ENCODE measurements around the gene IL18. TPM values are rescaled to one million over a fixed set of nuclear protein-coding genes. Genes with fewer than 3 reads are reported as not detected.

Gene IL18
- total and polyA plus RNA-seq, 2 of the 8 experiments (the other 6 are each of a cell fraction or from before 2014, with no cell fraction given), result 0.29 to 0.84 TPM

DNA sequence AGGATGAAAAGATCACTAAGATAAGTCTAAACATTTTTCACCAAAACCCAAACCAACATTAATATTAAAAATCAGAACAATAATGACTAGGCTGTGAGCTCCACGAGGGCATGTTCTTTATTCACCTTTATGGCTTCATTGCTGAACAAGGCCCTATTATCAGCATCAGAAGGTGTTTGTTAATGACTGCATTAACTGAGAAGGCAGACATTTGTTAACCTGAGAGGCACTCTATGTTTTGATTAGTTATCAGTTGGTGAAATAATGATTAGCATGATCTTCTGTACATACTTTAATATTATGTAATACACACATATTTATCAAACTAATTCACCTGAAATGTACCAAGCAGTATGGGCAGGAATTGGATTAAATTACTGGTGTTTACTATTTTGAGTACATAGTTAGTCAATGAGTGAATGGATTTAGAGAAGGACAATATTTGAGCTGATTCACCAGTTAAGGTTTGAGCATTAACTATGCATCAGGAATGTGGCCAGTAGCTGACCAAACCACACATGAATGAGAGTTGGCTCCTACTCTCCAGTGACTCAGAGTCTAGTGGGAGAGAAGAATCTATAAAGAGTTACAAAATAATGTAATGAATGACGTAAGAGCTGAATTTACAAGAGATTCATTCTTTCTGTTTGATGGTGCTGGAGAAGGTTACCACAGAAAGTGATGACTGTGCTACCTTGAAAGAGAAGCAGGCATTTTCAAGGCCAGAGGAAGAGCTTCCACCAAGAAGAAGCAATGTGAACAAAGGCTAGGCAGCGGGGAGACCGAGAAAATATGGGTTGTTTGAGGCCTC is 6.7 kb downstream of the IL18 start:
- ChIA-PET CTCF (ENCODE audit: partially characterized antibody) (interaction anchor here (0.9 to 2.5 kb wide), 4 partner anchors 9 to 104 kb away, joined by 3 to 16 read pairs (median 4); partner anchors contain the start of gene BCO2), POLR2A (ENCODE audit: partially characterized antibody) (no interaction called here)
- Histone ChIP-seq H2BK20ac (ENCODE audit: low read length) (no peak overlapping the region), H3K79me1 (ENCODE audit: low read depth, low read length) (no peaks in the 10 kb centered on the region), H2BK120ac (replicated peaks; ENCODE audit: low read depth, low read length) (no peak overlapping the region), H3K23ac (ENCODE audit: insufficient read length) (no peak overlapping the region), H3K9me3 (ENCODE audit: insufficient read depth in 2 of 2, low read depth in 1 of 2, low read length in 1 of 2) (no peaks in the 10 kb centered on the region), H3K4me2 (ENCODE audit: insufficient read depth in 1 of 2, low read depth in 2 of 2, low read length in 2 of 2) (no peak overlapping the region), H3K56ac (replicated peaks; ENCODE audit: insufficient read length, low read depth, low read length) (no peak overlapping the region), H3K23me2 (ENCODE audit: low read depth, low read length) (no peaks in the 10 kb centered on the region; the same call in 1 of the 2 replicates), H3K18ac (ENCODE audit: extremely low read depth, low read length) (no peak overlapping the region), H2BK5ac (ENCODE audit: low read depth, low read length) (no peak overlapping the region), H3K36me3 (ENCODE audit: control insufficient read depth in 2 of 4, insufficient read depth in 4 of 4, low read length in 3 of 4) (no peaks in the 10 kb centered on the region), H2AK5ac (ENCODE audit: low read depth, low read length) (no peak overlapping the region), H4K91ac (replicated peaks; ENCODE audit: insufficient read length, low read length) (no peak overlapping the region), H3K4ac (replicated peaks; ENCODE audit: insufficient read length, low read depth, low read length) (no peak overlapping the region), H4K5ac (ENCODE audit: insufficient read length, low read depth, low read length) (no peak overlapping the region), H2AFZ (ENCODE audit: low read length) (no peak overlapping the region), H4K20me1 (replicated peaks in 1 of 2; ENCODE audit: control insufficient read depth in 1 of 2, insufficient read depth in 2 of 2, low read length in 2 of 2) (no peaks in the 10 kb centered on the region), H3K4me3 (ENCODE audit: extremely low read depth in 1 of 4, insufficient read depth in 2 of 4, low read depth in 3 of 4, low read length in 4 of 4) (no peak overlapping the region), H3K4me1 (replicated peaks in 1 of 4; ENCODE audit: control insufficient read depth in 3 of 4, insufficient read depth in 4 of 4, low read length in 3 of 4) (no peaks in the 10 kb centered on the region), H3K27me3 (replicated peaks in 1 of 4; ENCODE audit: control insufficient read depth in 3 of 4, extremely low read depth in 1 of 4, insufficient read depth in 3 of 4, low read length in 3 of 4) (no peaks in the 10 kb centered on the region), H4K8ac (ENCODE audit: extremely low read depth, insufficient read depth, low read length) (no peak overlapping the region), H3K79me2 (ENCODE audit: control insufficient read depth in 1 of 2, insufficient read depth in 2 of 2, low read length in 2 of 2) (no peaks in the 10 kb centered on the region), H3K14ac (ENCODE audit: insufficient read length) (no peak overlapping the region), H3K9ac (replicated peaks in 1 of 4; ENCODE audit: extremely low read depth in 1 of 4, low read depth in 3 of 4, low read length in 3 of 4) (no peak overlapping the region), H2BK12ac (ENCODE audit: low read depth, low read length) (no peak overlapping the region), H2BK15ac (ENCODE audit: low read length) (no peak overlapping the region), H3K27ac (ENCODE audit: low read depth, low read length) (no peak overlapping the region)
- TF ChIP-seq, protein P1, sequence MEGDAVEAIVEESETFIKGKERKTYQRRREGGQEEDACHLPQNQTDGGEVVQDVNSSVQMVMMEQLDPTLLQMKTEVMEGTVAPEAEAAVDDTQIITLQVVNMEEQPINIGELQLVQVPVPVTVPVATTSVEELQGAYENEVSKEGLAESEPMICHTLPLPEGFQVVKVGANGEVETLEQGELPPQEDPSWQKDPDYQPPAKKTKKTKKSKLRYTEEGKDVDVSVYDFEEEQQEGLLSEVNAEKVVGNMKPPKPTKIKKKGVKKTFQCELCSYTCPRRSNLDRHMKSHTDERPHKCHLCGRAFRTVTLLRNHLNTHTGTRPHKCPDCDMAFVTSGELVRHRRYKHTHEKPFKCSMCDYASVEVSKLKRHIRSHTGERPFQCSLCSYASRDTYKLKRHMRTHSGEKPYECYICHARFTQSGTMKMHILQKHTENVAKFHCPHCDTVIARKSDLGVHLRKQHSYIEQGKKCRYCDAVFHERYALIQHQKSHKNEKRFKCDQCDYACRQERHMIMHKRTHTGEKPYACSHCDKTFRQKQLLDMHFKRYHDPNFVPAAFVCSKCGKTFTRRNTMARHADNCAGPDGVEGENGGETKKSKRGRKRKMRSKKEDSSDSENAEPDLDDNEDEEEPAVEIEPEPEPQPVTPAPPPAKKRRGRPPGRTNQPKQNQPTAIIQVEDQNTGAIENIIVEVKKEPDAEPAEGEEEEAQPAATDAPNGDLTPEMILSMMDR (IDR thresholded peaks at IDR 0.05; ENCODE audit: control extremely low read depth in 1 of 3, insufficient read depth in 1 of 3, low read depth in 1 of 3, low read length in 3 of 3), result no peak
- TF ChIP-seq SIX5 (IDR thresholded peaks at IDR 0.05; ENCODE audit: low read depth, low read length), result no peak
- TF ChIP-seq E2F6 (IDR thresholded peaks at IDR 0.05), result no peak
- TF ChIP-seq JUN (IDR thresholded peaks at IDR 0.05; ENCODE audit: low read depth, low read length), result no peak
- no peak for TF ChIP-seq CBX5 (IDR thresholded peaks at IDR 0.05; ENCODE audit: low read depth, low read length)
- no peak for TF ChIP-seq ASH2L (IDR thresholded peaks at IDR 0.05; ENCODE audit: low read length)
- no peak for TF ChIP-seq EP300 (IDR thresholded peaks at IDR 0.05; ENCODE audit: borderline replicate concordance in 1 of 2, low read depth in 2 of 2, low read length in 2 of 2)
- no peak for TF ChIP-seq BACH1 (IDR thresholded peaks at IDR 0.05; ENCODE audit: low read length)
- TF ChIP-seq TBP (IDR thresholded peaks at IDR 0.05; ENCODE audit: low read depth, low read length), result no peak
- no peak for DNase-seq (ENCODE audit: low read depth in 1 of 2, low spot score in 2 of 2)
- no peak for FAIRE-seq
- WGBS, 2 experiments (ENCODE audit: extremely low coverage in 1 of 2, insufficient coverage in 1 of 2, insufficient read length in 1 of 2, insufficient replicate concordance in 2 of 2, low coverage in 1 of 2, low lambda C conversion rate in 2 of 2, missing lambda C conversion rate in 1 of 2), result 85% methylated on average over 4 of the region's 4 CpGs; no CpG with 5 or more reads in 1 of the 2 experiments

Measured in H1 (cell line).